ENCODE results near the gene CARS2. TPM values are rescaled to one million over a fixed set of nuclear protein-coding genes. Genes with fewer than 3 reads are reported as not detected.

The CARS2 gene
- total RNA-seq, 1 experiment from 2014 or later: 31.9 TPM

DNA sequence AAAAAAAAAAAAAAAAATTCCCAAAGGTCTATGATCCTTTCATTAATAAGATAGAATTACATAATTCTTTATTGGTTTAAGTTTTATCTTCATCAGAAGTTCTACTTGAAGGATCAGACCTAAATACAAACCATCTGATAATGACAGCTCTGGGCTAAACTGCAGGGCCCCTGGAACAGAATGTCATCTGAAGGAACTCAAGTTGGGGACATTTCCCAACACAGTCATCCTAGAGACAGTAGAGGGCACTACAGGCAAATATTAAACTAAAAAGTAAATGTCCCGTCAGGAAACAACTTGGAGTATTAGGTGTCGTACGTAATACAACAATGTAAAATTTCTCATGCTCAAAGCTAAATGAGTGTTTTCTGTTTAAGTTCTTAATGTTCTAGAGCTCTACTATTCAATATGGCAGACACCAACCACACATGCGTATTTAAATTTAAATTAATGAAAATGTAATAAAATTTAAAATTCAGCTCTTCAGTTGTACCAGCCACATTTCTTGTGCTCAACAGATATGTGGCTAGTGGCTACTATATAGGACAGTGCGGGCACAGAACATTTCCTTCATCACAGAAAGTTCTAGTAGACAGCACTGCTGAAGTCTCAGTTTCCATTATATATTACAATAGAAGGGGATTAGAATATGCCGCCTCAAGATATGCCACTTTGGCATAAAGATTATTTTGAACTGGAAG, 112.3 kb downstream of the CARS2 start:
- in situ Hi-C loops (cut with HindIII; ENCODE audit: low pct_unique_long_range_greater_than_20kb, low sequenced_read_pairs): no loop called here
- Histone ChIP-seq H3K4me1 (ENCODE audit: control insufficient read depth, insufficient read depth, low read length) (no peaks in the 10 kb centered on the region), H3K27me3 (ENCODE audit: control insufficient read depth, insufficient read depth, low read length) (no peaks in the 10 kb centered on the region), H3K4me3 (ENCODE audit: low read depth in 2 of 2, low read length in 2 of 2) (no peak overlapping the region), H3K27ac (ENCODE audit: low read length) (no peak overlapping the region), H3K9me3 (ENCODE audit: control insufficient read depth, insufficient read depth, low read depth, low read length) (no peaks in the 10 kb centered on the region), H3K36me3 (ENCODE audit: control insufficient read depth, insufficient read depth, low read length) (no peaks in the 10 kb centered on the region)
- BruUV-seq (replicated peaks): no TSS peak
- TF ChIP-seq CTCF (IDR thresholded peaks at IDR 0.05): peak; percentile 49; the same call in 1 of the 2 replicates
- TF ChIP-seq TCF7L2 (IDR thresholded peaks at IDR 0.05; ENCODE audit: low read depth, low read length): no peak
- ChIA-PET POLR2A (interaction anchor here (0.7 kb wide), 2 partner anchors 46 to 138 kb away, joined by 3 to 12 read pairs; no protein-coding TSS in a partner anchor), CTCF (interaction anchor here (0.5 to 1.1 kb wide), 3 partner anchors 9 to 447 kb away, joined by 3 read pairs; no protein-coding TSS in a partner anchor)
- intact Hi-C loops (cut with micrococcal nuclease; ENCODE audit: unreplicated experiment): no loop called here
- ATAC-seq: peak; percentile 89
- no peak for DNase-seq (ENCODE audit: low read depth, low spot score)

GRCh38 chr13:110592665-110593064, 113.3 kb downstream of the CARS2 start:
- H3K9me3 ChIP-seq (ENCODE audit: control insufficient read depth, insufficient read depth, low read depth, low read length): no peaks in the 10 kb centered on the region
- H3K4me3 ChIP-seq (ENCODE audit: low read depth in 2 of 2, low read length in 2 of 2): no peak overlapping the region
- intact Hi-C loops (cut with micrococcal nuclease; ENCODE audit: unreplicated experiment) (no loop called here), in situ Hi-C loops (cut with HindIII; ENCODE audit: low pct_unique_long_range_greater_than_20kb, low sequenced_read_pairs) (no loop called here)
- H3K36me3 ChIP-seq (ENCODE audit: control insufficient read depth, insufficient read depth, low read length): no peaks in the 10 kb centered on the region
- BruUV-seq (replicated peaks): no TSS peak
- no peak overlapping the region for H3K27ac ChIP-seq (ENCODE audit: low read length)
- ChIA-PET CTCF (no interaction called here), POLR2A (interaction anchor here (0.7 kb wide), 1 partner anchor 137 kb away, joined by 3 read pairs; no protein-coding TSS in a partner anchor)
- DNase-seq (ENCODE audit: low read depth, low spot score) (no peak), ATAC-seq (no peak)
- no peaks in the 10 kb centered on the region for H3K27me3 ChIP-seq (ENCODE audit: control insufficient read depth, insufficient read depth, low read length)
- H3K4me1 ChIP-seq (ENCODE audit: control insufficient read depth, insufficient read depth, low read length): no peaks in the 10 kb centered on the region
- TF ChIP-seq REST (IDR thresholded peaks at IDR 0.05; ENCODE audit: insufficient read depth in 1 of 2, low read depth in 2 of 2, low read length in 1 of 2) (no peak), TCF7L2 (IDR thresholded peaks at IDR 0.05; ENCODE audit: low read depth, low read length) (no peak)

Other genes with a start within 250 kb of the CARS2 start
- gene RAB20, start 144.4 kb downstream of the CARS2 start, total RNA-seq (2021; ENCODE audit: unreplicated experiment): 7.9 TPM
- 15.1 TPM for gene NAXD, start 90.6 kb downstream of the CARS2 start, total RNA-seq (2021; ENCODE audit: unreplicated experiment)
- 9.2 TPM for gene ING1, start 7.6 kb upstream of the CARS2 start, total RNA-seq (2021; ENCODE audit: unreplicated experiment)
- 76.8 TPM for gene ANKRD10, start 209.0 kb upstream of the CARS2 start, total RNA-seq (2021; ENCODE audit: unreplicated experiment)